GM21786 (cell line): ENCODE measurements around the gene SIGMAR1.
A peak's percentile ranks its signal among the peaks of the same experiment; 100 is the strongest.

ENCODE experiments used
- ATAC-seq: cut with Tn5 transposase; IDR thresholded peaks from one replicate; pipeline ENCODE4 v1.9.1; 2021; ENCODE audit not compliant: unreplicated experiment

The SIGMAR1 gene

DNA sequence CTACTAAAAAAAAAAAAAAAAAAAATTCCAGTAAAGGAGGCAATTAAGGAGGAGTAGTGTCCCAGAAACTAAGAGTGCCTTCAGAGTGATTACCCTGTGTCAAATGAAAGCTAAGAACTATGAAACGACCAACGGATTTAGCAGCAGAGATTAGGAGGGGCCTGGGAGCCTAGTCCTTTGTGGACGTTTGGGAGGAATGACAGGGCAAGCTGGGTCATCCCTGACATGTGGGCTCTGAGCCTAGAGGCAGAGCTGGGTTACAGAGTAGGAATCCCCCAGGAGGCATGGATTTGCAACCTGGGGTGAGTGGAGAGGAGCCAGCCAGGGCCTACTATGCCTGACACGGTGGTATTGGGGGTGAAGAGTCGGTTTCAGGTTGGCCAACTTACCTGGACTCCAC, 4.4 kb downstream of the SIGMAR1 start:
- no peak for ATAC-seq

DNA sequence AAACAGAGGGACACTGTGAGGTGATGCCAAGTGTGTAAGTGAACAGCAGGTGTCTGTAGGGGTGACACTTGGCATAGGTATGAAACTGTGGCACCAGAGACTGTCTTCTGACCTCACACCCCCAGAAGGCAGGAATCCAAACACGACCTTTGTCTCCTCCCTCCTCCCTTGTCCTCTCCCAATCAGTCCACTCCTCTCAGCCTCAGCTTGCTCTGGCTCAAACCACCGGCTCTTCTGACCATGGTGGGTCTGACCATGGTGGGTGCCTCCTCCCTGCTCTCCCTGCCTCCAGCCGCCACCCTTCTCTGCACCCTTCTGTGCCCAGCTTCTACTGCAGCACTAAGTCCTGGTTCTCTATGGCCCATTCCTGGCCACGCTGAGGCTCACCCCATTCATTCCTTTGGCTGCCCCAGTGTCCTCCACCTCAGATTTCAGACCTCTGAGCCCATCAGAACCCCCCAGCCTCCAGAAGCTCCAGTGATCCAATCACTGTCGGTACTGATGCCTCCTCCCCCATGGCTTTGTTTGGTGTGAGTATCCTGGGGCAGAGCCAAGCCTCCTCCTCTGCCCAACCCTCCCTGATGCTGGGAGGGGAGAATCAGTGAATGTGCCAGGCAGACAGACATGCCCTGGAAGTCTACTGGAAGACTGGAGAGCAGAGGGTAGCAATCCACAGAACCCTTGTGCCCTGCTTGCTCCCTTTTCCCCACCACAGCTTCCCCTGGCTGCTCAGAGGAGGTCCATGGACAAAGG, 7.0 kb downstream of the SIGMAR1 start:
- no peak for ATAC-seq

DNA sequence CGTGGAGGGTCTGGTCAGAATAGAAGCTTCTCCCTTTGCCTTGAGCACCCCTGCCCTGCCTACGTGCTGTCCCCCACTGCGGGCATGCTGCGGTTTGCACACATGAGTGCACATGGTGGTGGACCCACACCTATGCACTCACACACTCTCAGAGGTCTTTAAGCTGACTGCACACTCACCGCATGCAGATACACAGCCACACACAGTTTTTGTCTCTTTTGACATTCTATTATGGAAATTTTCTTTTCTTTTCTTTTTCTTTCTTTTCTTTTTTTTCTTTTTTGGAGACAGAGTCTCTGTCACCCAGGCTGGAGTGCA, 8.1 kb downstream of the SIGMAR1 start:
- no peak for ATAC-seq

DNA sequence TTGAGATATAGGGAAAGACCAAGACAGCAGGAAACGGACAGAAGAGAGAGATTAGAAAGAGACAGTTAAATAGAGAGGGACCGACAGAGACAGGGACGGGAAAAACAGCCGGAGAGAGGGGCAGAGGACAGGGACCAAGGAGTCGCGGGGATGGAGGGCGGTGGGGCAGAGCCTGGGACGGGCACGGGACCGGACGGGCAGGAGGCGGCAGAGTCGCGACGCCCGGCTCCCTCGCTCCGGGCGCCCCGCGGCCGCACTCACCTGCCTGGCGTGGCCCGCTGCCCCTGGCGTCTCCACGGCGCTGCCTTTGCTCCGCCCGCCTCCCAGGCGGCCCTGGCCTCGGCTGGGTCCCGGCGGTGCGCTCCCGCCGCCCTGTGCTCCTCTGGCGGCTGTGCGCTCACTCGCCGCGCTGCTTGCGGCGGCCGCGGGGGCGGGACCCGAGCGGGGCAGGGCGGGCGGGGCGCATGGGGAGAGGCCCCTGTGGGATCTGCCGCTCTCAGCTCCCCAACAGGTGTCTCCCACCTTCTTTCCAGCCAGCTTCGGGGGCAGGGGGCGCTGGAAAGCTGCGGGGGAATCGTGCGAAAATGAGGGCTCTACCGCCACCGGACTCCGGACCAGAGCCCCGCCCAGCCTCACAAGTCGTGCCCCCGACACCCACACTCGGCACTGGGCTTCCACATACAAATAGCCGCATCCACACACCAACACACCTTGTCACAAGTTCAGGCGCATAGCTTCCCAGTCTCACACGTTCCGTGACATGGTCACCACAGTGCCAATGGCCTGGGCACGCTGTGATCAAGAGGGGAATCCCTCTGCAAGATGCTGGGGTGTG, 8.7 kb downstream of the SIGMAR1 start, which contains the start of gene ARID3C:
ARID3C (minus strand) TSS at position 411 of the 835 bp plus-strand sequence. CDS start 1,052 bp downstream, outside the sequence.
- ATAC-seq: no peak

DNA sequence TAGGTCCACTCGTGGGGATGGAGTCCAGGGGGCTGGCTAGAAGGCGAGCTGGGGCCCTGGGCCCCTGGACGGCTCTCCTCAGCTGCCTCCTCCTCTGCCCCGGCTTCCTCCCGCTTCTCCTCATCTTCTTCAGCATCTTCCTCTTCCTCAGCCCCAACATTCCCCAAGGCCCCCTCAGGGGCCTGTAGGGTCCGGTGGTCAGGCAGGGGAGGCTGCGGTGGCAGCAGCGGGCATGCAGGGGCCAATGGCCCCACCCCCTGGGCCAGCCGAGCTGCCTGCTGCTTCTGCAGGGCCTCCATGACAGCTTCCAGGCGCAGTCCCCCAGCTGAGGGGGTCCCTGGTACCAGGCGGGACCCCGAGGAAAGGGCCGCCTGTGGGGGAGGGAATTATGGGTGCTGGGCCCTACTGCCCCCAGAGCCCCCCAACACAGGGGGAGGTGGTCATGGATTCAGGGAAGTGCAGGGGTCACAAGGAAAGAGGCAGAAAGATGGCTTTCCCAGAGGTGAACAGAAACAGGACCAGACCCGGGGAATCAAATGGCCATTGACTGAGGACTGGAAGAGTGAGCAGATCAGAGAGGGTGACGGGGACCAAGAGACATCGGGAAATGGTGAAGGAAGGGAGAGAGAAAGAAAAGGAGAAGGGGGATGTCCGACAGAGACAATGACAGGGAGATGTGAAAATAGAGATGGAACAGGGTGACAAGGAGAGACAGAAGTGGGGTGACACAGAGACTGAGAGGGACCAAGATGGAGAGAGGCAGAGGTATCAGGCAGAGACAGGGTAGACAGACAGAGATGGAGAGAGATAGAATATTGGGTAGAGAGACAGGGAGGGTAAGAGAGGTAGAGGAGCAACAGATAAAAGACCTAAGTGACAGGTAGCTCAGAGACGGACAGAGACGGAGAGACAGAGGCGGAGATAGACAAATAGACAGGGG, 9.6 kb downstream of the SIGMAR1 start:
- no peak for ATAC-seq

DNA sequence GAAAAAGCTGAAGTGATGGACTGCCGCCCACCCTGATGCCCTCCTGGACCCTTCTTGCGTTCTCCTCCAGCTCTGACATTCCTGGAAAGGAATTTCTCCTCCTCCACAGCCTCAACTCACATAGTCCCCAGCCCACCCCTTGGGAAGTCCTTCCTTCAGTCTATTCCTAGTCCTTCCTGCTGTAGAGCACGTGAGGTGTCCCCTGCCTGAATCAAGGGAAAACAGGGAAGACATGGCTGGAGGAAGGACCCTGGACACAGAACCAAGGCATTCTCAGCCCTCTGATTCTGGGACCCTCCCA, 12.5 kb downstream of the SIGMAR1 start:
- ATAC-seq: no peak

DNA sequence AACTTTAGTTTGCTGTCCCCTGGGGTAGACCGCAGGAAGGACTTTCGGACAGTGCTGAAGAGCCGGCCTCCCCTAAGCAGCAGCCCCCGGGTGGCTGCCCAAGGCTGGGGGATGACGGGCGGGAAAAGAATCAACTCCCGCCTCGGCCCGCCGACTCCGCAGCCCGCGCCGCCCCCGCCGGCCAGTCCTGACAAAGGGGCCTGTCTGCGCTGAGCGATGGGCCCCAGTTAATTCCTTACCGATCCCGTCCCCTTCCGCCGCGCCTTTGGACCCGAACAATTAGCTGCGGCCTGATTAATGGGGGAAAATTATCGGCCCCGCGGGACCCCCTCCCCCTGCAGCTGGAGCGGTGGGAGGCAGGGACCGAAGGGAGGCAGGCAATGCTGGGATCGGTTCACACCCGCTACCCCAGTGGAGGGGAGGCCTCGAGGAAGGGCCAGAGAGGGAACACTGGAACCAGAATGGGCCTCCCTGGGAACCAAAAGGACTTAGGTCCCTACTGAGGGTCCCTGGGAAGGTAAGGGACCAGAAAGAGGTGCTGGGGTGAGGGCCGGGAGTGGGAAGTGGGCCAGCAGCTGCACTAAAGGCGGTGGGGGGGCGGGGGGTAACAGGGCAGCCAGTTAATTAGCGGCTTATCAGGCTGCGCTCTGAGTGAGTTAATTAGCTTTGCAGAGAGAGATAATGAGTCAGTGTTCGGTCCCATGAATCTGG, 13.0 kb downstream of the SIGMAR1 start:
- no peak for ATAC-seq

DNA sequence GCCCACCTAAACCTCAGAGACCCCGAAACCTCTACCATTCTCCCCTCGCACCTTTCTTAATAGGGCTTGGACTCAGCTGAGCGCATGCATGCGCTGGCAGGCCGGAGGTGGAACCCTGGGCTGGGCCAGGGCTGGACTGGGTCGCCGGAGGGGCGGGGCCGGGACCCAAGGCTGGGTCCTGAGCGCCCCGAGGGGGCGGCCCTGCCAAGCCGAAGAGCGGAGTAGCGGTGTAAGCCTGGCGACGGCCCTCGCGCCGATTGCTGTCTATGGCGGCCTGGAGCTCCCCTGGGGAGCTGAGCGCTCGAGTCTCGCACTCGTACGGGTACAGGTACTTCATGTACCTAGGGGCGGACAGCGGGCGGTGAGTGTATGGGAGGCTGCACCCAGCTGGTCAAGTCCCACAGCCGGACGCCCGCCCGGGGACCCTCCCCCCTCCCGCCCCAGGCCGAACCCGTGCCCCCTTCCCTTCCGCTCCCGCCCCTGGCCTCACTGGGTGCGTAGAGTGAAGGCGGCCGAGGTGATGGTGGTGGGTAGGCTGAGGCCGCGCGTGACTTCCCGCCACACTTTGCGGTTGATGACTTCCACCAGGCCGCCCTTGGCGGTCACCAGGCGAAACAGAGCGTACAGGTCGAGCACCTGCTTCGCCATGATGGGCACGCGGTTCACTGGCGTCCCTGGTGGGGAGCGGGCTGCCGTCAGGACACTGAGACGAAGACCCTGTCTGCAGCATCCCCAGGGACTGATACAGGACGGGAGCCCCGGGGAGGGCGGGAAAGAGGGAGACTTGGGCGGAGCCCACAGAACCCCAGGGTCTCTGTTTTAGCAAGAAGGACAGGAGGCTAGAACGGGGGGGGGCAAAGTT, 14.0 kb downstream of the SIGMAR1 start:
- ATAC-seq: no peak

DNA sequence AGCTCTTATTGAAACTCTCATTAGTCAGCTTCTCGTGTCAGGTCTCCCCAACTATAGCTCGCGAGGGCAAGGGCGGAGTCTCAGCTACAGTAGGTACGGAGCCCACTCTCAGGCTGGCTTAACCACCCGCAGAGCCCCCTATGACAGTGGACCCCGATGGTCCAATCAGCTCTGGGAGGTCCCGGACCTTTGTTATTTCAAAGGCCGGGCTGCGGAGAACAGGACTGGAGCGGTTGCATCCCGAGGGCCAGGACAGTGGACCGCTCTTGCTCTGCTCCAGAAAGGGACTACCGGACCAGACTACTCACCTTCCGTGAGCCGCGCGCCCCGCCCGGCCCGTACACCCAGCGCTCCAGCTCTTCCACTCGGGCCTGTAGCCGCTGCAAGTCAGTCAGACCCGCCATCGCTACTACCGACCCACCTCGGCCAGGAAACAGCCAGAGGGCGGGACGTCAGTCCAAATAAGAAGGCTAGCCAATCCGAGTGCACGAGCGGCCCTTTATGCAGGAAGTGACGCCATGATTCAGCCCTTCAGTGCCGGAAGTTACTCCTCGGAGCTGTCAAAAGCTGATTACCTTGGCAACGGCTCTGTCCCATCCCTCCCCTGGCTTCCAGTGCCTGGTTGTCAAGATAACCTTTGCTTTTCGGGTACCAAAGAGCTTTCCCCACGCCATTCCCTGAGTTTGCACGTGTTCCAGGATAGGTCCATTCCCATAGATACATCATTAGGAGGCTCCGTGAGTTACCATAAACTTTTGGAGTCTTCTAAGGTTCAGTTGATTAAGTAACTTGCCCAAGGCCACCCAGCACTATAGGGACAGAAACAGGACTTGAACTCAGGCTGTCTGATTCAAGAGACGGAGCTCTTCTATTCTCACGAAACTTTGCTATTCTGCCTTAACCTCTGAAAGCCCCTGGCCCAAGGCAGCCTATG, 17.3 kb downstream of the SIGMAR1 start, which contains the start of gene DCTN3:
DCTN3 (minus strand) TSS at position 435 of the 934 bp plus-strand sequence; CDS start at position 404, 31 bp downstream.
- ATAC-seq: peak; percentile 99

DNA sequence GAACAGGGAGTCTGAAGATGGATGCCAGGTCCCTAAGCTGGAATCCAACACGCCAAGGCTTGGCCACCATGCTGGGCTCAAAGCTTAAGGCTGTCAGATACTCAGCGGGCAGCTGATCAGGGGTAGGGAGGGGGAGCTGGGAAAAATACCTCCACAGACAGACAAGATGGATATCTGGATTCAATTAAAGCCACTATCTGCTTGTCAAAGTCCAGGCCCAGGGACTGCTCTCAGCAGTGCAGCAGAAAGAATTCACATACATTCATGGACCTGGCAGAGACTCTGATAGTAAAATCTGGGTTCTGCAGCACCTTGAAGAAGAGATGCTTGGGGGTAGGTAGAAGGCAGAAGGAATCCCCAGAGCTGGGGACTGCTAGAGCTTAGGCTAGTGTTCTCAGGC, 22.5 kb downstream of the SIGMAR1 start:
- no peak for ATAC-seq

DNA sequence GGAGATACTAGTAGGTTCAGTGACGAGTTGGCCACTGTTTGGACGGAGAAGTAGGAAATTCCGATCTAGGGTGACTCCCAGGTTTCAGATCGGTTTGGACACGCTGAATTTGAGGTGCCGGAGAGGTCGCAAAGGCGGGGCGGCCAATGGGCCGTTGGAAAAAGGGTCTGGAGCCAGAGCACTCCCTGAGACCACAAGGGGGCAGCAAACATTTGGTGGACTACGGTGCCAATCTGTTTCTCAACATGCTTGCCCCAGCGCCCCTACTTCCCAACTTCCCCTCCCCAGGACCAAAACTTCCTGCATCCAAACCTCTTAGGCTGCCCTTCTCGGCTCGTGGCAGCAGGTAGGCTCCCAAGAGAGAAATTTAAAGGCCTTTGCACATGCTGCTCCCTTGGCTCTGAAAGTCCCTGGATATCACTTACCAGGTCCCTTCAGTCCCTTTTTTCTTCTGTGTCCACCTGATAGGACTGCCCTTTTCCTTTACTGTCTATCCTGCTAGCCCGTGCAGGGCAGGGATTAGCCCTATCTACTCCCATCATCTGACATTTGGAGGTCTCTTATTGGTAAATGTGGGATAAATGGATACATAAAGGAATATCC, 24.7 kb downstream of the SIGMAR1 start:
- ATAC-seq: no peak

DNA sequence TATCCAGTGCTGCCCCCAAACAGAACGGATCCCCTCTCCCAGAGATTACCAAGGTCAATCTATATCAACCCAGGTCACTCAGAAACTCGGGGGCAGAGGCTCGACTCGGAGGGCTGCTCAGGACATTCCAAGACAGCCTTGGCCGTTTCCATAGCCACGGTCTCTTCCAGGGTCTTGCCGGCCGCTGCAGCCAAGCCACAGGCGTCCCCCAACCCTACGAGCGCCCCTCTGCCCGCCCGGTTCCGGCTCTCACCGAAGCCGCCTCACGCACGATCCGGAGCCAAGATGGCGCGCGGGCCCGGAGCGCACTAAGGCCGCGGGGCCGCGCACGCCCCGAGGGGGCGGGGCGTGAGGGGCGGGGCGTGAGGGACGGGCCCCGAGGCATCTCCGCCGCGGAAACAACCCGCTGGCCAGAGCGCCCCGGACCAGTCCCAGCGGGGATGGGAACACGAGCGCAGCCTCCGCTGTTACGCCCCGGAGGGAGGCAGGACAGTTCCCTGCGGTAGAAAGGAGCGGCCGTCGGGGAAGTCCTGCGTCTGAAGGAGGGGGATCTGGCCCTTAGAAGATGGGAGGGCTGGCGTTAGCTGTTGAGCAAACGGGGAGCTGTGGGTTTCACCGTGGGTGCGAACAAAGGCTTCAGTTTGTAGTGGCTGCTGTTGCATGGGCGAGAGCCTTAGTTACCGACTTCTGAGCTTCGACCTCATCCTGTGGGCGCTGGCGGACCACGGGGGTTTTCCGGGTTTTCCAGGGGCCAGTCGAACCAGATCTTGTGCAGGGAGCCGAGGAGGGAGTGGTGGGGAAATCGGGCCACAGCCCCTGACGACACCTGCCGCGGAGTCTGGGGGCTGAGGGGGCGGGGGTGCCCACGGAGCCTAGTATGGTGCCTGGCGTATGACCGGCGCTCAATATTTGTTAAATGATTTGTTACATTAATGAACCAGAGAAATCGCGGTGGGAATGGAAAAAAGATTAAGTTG, 25.5 kb downstream of the SIGMAR1 start, which contains the start of gene RPP25L:
RPP25L (minus strand) TSS at position 287 of the 977 bp plus-strand sequence. CDS start 801 bp downstream, outside the sequence.
- ATAC-seq: peak; percentile 81

DNA sequence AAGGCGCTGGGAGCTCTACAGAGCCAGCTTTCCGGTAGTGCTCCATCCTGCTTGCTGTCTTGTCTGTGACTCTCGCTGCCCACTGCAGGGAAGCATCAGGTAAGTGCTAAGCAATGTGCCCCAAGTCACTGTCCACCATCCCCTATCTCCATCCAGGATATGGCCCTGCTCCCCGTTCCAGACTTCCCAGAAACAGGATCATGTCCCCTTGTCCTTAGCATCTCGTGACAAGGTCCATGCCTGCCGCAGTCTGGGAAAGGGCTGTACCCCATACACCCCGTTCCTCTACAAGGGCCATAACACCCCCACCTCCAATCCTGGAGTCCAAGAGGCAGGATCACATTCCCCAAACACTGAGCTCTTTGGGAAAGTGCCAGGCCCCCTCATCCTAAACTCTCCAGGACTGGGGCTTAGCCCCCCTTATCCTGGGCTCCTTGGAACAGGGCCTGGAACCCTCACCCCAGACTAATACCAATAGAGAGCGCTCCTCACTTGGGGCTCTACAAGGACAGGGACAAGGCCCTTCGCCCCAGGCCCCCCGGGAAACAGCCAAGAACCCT, 26.3 kb downstream of the SIGMAR1 start:
- no peak for ATAC-seq

DNA sequence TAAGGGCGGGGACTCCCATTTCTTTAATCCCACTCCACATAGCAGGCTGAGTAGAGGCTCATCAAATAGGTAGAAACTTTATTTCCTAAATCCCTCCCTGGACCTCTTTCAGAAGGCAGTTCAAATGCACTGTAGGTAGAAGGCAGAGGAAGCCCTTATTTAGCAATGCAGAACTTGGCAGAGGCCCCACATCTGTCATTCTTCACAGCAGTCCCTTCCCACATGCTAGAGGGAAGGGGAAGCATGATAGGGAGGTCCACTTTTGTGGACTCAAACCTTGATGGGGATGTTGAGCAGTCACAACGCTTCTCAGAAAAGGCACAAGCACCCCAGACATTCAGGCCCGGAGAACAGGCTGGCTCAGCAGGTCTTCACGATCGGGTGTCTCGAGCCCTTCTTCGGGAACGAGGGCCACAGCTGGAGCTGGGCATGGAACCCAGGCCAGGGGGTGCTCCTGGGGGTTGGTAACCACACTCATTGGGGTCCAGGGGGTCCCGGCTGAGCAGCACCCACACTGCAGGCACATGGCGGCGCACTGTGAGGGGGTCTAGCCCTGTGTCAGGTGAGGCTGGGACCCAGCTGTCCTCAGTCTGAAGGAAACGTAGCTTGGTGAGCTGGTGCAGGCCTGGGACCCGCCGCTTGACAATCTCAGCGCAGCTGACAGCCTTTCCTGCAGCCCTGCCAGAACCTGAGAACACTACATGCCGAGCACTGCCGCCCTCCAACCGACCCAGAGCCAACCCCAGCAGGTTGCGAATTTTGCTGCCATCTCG, 27.0 kb downstream of the SIGMAR1 start:
- no peak for ATAC-seq

DNA sequence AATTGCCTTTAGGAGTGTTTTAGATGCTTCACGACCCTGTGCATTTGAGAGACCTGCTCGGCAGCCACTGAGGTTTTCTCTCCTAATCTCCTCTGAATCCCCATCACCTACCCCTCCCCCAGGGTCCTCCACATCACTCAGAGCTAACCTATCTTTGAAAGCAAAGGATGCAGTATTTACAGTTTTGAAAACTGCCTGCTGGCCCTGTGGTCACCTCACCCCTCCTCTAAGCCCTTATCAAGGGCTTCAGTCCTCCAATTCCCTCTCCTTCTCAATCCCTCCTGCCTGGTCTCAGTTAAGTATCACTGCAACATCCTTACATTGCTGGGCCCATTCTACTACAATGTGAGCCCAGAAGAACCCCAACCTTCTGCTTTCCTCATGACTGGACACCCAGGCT, 30.3 kb downstream of the SIGMAR1 start:
- no peak for ATAC-seq

DNA sequence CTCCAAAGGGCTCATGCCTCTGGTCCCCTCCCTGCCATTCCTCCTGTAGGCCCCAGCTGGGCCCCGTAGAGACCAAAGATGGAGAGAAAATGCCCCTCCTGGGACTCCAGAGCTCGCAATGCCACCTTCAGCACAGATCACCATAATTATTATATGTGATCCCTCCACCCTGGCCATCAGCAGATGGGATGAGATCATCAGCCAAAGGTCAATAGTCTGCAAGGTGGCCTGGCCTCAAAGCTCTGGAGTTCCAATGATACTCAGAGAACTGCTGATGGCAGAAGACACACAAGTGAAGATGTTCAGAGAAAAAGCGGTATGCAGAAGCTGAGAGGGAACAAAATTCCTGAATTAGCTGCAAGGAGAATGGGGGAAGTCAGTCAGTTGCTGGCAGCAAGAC, 30.7 kb downstream of the SIGMAR1 start:
- ATAC-seq: no peak
